Stimulated activated CD8-positive, alpha-beta memory T cell treated with anti-CD3 and anti-CD28 coated beads, Interleukin-2, amount 100 ng/mL, for 1 hour (primary cell): ENCODE measurements around the gene NCAM2.

ENCODE experiments used
- DNase-seq, 2 donors: peaks; one replicate each; pipeline ENCODE4 v3.0.0-alpha.2; 2020; ENCODE audit warnings: low read depth in 2 of 2

Gene NCAM2

DNA sequence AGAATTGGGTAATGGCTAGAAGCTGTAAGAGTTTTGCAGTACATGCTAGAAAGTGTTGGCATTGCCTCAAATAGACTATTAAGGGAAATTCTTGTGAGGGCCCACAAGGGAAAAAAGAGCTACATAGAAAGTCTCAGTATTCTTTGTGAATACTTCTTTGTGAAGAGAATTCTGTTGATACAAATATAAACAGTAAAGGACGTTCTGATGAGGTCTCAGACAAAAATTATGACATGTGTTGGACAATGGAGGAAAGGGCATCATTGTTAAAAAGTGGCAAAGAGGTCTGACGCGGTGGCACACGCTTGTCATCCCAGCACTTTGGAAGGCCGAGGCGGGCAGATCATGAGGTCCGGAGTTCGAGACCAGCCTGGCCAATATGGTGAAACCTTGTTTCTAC lies 458.9 kb downstream of the NCAM2 start:
- no peak for DNase-seq

- DNase-seq: no peak
Measured at GRCh38 chr21:21458124-21458631, 460.0 kb downstream of the NCAM2 start.

DNA sequence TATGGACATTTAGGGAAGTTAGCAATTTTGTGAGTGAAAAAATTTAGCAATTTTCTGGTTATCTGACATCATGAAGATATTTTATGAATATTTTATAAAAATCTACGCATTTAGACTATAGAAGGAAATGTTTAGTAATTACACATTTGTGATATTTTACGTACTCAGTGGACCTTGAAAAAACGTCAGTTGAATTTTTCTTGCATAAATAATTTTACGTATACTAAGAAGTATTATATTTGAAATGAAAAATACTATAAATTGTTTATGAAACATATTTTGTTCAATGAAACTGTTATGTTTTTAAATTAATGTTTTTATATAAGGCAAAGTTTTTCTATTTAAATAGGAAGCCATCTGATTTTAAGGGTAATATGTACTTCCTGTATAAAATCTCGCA lies 462.8 kb downstream of the NCAM2 start:
- no peak for DNase-seq

GRCh38 chr21:21463456-21463855 lies 465.2 kb downstream of the NCAM2 start:
- DNase-seq: no peak

DNA sequence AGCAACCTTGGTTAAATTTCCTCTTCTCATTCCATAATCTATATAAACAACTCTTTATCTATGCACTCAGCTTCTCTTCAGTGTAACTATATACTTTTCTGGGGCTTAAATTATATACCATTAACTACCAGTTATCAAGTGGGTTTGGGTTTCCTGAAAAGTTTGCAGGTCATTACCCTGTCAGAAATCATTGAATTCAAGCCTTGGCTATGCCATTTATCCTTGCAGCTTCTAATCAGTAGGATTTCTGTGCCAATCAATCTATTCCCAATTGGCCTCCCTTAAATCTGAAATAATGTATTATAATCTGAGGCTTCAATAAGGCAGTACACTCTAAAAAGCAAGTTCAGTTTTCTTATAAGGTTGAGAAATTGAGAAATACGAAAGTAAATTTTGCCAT lies 466.5 kb downstream of the NCAM2 start:
- DNase-seq: no peak

DNA sequence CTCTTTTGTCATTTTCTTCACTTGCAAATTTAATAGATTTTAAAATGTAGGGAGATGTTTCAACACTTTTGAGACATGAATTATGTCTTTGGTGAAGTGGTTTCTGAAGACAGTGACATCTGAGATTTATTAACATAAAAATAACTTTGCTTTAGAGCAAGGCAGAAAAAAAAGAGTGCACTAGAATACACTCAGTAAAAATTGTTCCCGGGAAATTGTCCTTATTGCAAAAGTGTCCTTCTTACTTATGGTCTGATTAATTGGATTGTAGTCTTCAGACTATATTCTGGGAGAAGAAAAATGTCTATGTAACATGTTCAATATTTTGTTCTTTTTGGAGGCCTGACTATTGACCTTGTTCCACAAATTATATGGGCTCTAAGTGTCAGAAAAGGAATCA lies 468.5 kb downstream of the NCAM2 start:
- no peak for DNase-seq

DNA sequence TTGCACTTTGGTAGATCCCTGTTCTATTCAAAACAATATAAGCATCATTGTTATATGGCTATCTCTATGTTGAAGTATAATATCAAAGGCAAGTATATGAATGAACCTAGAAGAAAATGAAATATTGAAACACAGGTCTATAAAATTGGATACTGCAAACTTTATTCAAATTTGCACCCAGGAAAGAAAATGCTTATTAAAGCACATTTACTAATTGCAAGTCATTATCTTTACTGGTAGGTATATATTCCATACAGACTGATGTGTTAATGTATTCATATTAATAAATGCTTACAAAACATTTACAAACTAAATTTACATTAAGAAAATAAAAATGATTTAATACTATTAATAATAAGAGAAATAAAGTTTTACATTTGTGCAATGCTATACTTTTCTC lies 469.8 kb downstream of the NCAM2 start:
- no peak for DNase-seq

GRCh38 chr21:21481239-21481638 lies 483.0 kb downstream of the NCAM2 start:
- DNase-seq: no peak

DNA sequence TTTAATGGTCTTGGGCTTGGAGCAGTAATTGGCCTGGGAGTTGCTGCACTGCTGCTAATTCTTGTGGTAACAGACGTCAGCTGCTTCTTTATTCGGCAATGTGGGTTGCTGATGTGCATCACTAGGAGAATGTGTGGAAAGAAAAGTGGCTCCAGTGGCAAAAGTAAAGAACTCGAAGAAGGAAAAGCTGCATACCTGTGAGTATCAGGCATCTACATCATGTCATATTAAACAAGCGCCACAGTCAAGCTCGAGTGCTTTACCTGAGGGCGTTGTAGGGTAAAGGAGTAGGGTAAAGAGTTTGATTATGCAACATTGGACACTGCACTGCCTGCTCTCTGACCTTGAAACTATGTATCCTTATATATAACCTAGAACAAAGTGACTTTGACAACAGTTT lies 510.6 kb downstream of the NCAM2 start:
- DNase-seq: no peak

- no peak for DNase-seq
Measured at GRCh38 chr21:21530680-21531079, 532.5 kb downstream of the NCAM2 start.

DNA sequence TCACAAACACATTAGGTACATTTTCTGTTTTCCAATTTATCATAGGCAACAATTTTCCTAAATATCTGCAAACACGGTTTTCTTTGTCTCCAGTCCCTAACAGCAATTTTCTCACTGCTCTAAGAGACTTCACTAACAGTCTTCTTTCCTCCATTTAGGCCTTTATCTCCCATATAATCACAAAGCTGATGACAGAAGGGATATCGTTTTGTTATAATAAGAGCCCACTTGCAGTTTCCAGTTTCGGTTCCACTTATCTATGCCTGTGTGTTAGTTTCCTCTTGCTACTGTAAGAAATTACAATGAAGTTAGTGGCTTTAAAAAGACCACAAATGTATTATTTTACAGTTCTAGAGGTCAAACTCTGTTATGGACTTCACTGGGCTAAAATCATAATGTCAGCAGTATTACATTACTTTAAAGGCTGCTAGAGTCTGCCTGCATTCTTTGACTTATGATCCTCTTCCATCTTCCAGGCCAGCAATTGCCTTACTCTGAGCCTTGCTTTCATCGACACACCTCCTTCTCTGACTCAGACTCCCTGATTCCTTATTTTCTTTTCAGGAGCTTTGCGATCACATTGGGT lies 549.3 kb downstream of the NCAM2 start:
- no peak for DNase-seq

- DNase-seq: no peak
Measured at GRCh38 chr21:21559285-21560045, 561.3 kb downstream of the NCAM2 start.
